HG02938 (cell line): Measurements from ENCODE around the gene PLPP4.
"Not testable (repeated sequence)": the region's sequence is repeated elsewhere in the genome, so short reads cannot be mapped to it uniquely, and the experiment has no call there.

Experiments used
- ATAC-seq: cut with Tn5 transposase; IDR thresholded peaks from one replicate; pipeline ENCODE4 v1.9.1; 2021; ENCODE audit warnings: mild to moderate bottlenecking, moderate library complexity; ENCODE audit not compliant: unreplicated experiment

The PLPP4 gene

DNA sequence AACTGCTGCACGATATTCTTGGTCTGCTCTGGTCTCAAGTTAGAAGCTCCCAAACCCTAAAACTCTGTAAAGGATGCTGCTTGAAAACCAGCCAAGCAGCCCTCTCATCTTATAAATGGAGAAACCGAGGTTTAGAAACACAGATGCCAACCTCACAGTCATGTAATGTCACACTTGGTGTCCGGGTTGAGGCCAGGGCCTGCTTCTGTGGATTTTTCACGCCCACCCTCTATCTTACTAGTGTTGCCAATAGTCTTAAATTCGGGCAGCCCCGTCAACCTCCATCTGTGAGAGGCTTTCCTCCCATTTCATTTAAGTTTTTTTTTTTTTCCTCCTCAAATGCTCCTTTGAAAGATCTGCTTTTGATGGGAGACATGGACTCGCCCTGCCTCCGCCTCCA, 28.9 kb downstream of the PLPP4 start:
- no peak for ATAC-seq

DNA sequence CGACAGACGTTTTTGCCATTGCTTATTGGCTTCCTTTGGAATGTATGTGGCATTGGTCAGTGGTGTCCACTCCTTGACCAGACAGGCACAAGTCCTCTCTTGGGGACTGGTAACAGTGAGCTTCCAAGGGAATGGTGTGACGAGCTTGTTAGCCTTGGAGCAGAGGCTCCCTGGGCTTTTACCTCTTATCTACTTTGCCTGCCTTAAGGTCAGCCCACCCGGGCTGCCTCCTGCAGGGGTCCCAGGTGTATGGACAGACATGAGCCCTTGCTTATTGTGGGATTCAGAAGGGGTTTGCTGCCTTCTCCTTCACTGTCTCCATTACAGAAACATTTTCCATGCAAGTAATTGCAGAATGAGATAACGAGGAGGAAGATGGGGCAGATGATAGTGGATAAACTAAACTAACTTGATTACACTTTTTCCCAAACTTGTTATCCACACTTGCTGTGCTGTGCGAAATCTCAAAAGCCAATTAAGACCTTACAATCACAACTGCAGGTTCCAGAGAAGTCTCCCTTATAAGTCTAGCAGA, 29.7 kb downstream of the PLPP4 start:
- ATAC-seq, result no peak

DNA sequence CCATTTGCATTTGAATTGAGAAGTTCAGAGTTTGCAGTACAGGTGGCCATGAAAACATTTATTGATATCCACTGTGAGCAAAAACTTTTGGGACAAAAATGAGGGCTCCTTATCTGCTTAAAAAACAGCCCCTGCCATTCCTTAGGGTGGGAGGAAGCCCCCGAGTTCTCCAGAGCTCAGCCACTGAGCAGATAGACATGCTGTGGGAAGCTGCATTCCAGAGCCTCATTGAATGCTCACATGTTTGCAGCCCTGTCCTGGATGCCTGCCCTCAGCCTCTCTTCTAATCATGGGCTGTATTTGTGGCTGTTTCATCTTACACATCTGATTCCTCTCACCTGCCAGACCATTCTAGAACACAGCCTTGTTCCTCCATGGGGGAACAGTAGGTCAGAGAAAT, 33.3 kb downstream of the PLPP4 start:
- no peak for ATAC-seq

DNA sequence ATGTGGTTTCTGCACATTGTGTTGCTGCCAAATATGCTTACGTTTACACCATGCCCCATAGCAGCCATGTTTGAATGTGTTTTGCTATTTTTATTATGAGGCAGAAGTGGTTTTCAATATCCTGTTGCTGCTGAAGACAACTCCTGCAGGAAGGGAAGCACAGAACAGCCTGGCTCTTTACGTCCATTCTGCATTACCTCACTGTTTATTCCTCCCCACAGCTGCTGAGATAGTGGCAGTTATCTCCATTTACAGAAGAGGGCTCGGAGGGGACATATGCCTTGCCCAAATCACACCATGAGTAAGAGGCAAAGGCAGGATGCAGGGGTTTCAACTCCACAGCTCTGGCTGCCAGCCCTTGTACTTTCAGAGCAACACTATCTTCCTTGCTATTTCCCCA, 35.3 kb downstream of the PLPP4 start:
- ATAC-seq, result no peak

DNA sequence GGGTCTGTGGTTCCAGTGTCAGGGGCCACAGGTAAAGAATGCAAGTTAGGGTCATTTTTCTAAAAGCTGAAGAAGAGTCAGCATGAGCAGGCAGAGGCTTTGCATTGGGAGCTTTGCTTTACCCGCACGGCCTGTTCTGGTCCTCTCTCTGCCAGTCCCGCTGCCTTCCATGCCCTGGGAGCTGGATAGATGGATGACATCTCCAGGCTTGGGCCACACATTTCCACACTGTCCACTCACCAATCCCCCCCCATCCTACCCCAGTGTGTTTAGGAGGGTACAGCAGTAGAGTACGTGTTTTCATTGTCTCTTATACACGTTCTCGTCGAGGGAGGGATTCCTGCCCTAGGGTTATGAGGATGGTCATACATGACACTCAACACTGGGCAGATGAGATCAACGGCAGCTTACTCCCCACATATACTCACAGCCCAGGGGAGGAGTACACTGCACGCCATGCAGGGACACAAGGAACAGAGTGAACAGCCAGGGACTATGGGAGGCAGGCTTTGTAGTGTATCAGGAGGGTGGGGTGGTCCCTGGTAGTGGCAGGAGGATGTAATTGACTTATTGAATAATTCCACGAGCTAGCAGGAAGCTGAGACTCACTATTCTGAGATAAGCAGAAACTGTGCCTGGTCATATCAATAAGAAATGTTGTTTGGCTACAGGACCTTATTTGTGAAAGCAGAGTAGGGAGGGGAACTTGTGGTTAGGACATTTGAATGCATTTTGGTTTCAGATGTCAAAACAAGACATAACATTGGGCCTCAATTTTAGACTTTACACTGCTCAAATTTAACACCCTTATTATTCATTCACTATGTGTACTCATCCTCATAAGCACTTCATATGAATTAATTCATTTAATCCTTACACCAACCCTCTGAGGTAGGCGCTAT, 36.6 kb downstream of the PLPP4 start:
- peak; percentile 94 for ATAC-seq

DNA sequence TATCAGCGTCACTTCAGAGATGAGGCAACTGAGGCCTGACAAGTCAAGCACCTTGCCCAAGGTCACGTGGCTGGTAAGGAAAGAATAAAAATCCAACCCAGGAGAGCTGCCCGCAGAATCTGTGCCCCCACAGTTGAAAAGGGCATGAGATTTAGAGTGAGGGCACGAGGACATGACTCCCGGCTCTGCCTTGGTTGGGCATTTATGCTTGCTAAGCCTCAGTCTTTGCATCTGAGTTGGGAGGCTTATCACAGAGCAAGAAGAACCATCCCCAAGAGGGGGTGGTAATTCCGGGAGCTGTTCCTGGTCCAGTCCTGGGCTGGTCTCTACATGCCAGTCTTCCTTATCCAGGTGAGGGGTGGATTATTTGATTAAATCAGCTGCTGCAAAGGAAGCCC, 37.3 kb downstream of the PLPP4 start:
- ATAC-seq, result no peak

DNA sequence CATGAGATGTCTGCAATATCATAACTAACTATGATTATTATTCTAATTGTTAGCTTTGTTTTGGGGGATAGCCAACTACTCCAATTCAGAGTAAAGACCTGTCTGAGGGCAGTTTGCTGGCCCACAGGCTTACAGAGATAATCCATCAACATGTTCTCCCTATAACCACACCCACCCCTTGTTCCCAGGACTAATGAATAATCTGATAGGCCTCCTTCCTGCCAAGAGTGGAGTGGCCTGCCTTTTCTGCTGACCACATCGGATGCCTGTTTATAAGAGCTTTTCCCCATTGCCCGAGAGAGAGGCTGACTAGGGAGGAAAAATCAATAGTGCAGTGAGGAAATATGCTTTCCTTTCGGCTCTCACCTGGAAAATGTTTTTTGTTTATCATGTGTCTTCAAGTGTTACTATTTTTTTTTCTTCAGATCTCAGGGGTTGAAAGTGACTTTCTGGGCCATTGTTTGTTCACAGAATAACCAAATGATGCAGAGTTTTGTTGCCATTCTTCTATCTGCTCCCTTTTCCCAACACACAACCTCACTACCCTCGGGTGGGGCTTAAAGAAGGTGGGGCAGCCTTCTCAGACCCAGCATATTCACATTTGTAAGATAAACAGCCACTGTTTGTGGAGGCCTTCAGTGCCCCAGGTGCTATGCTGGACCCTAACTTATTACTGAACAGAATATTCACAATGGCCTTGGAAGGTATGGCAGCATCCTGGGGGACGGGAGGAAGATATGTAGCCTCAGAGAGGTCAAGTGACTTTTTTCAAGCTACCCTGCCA, 38.4 kb downstream of the PLPP4 start:
- no peak for ATAC-seq

DNA sequence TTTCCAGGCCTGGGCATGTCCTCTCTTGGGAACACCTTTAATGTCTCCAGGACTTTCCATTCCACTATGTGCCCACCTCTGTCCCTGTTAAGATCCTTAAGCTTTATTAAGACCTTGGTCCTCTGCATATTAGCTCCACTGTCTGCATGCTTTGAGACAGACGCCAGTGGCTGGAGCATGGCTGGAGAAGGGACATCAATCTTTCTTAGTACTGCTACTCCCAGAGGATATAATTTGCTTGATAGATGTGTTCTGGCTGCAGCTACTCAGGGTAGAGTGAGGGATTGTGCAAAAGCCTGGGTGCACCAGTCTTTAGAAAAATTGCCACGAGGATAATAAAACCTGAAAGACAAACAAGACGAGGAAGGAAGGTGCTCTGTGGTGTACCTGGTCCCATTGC, 42.9 kb downstream of the PLPP4 start:
- no peak for ATAC-seq

DNA sequence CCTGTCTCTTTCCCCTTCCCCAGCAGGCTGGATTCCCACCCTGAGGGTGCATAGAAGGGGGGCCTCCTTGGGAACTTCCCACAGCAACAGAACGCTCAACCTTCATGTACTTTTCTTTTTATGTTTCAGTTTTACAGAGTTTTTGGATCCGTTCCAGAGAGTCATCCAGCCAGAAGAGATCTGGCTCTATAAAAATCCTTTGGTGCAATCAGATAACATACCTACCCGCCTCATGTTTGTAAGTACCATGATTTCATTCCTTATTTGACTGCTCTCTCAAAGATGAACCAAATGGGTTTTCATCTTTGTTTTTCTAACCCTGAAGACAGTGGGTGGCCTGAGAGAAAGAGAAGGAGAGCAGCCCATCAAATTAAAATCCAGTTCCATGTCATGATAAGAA, 46.7 kb downstream of the PLPP4 start:
- ATAC-seq, result no peak

DNA sequence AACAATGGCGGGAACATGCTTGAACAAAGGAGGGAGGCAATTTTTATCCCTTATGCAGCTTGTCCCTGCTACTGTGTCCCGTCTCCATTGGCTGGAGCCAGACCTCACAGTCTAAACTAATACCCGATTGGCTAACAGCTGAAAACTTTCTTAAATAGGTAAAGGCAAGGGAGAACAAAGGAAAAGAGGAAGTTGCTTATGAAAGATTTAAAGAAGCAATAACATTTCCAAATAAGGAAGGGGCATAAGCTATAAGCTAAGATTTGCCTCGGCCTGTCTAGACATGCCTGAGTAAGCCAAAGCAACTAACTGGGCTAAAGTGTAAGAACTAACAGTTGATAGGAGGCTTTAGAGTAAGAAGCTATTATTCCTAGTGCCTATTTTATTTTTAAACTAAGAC, 47.2 kb downstream of the PLPP4 start:
- ATAC-seq, result not testable (repeated sequence)

DNA sequence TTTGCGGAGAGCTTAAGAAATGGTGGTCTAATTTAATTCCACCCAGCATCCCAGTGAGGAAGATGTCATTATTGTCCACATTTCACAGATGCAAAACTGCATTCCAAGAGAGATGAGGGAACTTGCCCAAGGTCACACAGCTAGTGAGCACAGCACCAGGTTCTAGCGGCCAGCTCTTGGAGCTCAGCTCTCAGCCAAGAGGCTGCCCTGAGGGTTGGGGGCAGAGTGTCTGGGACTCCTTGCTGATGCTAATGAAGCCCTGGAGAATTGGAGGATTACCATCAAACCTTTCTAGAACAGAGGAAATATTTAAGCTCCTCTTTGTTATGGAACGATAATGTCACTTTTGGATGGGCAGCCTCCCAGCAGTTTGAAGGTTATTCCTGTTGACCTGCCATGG, 48.0 kb downstream of the PLPP4 start:
- ATAC-seq, result no peak

DNA sequence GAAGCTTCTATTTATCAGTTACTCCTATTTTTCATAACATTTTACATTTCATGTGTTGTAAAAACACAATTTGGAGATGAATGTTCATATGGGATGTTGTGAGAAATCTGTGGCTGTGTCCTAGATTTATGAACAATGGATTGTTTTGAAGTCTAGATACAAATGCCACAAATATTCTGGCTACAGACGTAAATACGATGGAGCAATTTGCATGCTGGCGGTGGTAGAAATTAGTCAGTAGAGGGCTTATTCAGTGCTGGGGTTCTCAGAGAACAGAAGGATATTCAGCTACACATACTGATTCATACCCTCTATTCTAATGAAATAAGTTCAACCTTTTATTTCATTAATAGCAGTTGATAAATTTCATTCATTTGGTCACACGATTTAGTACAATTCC, 48.8 kb downstream of the PLPP4 start:
- no peak for ATAC-seq

DNA sequence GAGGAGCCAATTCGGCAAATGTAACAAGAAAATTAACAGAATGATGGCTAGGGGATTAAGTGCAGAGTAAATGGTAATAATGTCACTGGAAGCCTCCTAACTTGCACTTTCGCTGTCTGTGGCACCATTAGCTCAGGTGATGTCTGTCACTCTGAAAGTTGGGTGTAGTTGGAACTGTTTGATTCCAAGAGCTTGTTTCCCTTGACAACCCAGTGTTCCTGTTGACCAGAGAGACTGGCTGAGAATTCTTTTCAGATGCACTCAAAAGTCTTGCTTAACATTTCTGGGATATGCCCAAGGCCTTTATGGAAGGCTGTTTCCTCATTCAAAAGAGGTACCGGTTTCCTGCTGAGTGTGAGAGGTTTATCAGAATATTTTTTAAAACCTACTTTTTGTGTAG, 49.6 kb downstream of the PLPP4 start:
- ATAC-seq, result no peak

DNA sequence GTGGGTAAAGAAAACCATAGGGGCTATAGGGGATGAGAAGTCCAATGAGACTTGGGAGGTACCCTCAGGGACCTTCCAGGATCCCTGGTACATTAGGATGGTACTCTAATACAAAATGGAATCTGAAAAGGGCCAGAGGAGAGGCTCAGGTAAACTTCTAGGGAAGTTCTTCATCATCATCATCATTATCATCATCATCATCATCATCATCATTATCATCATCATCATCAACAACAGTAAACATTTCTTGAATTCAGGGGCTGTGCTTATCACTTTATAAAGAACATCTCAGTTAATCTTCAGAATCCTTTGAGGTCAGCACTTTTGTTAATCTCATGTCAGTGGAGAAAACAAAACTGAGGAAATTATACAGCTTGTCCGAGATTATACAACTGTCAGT, 50.1 kb downstream of the PLPP4 start:
- no peak for ATAC-seq

DNA sequence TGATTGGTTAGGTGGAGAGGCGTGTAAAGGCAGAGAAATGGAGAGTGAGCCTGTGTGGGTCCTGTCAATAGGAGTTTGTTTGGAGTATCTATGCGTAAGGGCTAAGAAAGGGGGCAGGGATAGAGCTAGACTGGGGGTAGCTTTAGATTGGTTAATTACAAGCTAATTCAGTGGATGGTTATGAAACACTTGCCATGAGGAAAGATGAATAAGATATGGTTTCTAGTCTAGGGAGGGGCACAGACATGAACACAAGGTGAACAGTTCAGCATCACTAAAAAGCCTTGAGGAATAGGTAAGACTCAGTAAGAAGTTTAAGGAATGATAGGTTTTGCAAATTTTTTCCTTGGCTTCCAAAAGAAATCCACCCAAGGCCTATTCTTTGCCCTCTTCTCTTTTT, 50.6 kb downstream of the PLPP4 start:
- no peak for ATAC-seq

DNA sequence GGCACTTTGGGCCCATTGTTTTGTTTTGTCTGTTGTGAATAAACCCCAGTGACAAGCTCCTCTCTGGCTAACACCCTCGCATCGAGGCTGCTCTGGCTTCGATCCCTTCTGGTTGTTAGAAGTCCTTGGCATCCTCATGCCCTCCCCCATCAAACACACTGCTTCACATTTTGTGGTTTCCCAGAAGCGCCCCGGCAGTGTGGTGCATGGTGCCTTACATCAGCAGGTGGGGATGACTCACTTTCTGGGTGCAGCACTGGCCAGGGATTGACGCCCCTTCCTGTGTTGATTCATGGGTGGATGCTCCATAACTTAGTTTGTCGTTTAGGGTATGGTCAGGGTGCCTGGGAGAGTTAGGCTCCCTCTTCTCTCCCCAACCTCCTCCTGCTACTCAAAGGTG, 51.4 kb downstream of the PLPP4 start:
- ATAC-seq, result no peak

DNA sequence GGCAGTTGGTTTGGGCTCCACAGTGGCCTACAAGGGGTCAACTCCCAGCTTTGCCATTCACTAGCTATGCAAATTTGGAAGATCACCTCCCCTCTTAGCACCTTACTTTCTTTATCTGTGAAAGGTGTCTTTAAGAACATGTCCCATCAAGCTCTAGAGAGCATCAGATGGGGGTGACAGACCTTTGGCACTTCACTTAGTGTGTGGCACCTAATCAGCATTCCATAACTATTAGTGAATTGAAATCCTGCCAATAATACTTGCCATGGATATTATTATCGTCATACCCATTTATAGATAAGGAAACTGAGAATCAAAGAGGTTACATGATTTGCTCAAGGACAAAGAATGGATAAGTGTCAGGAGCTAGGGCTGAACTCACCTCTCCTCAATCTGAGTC, 51.9 kb downstream of the PLPP4 start:
- no peak for ATAC-seq

DNA sequence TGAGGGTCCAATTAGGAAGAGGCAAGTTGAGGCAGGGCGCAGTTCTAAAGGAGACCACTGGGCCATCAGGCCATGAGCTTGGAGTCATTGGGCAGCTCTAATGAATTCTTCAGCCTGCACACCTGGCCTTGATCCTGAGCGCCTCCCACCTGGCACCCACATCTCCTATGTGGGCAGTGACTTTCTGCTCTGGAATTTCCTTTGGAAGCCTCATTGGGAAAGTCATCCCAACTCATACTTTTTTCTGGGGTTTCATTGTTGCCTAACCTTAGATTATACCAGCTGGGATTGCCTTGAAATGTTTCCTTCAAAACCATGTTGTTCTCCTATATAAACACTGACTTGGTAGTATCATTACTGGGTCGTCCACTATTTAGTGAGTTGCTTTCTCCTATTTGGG, 54.1 kb downstream of the PLPP4 start:
- ATAC-seq, result no peak

DNA sequence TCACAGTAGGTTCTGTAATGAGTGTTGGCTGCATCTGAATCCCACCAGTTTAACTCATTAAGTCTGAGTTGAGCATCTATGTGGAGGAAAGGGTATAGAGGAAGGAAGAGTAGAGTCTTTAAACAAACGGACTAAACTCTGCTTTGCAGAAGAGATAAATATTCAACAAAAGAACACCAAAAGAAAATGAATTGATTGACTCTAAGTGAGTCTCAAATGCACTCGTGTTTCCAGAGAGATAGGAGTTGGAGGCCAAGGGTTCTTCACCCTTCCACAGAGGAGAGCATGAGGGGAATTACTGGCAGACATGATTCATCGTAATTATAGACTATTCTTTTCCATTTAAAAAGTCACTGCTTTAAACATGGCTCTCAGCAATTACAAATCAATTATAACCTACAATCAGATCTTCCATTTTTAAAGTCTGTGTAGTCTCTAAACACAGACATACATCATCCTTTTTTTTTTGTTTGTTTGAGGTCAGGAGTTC, 56.3 kb downstream of the PLPP4 start:
- no peak for ATAC-seq

DNA sequence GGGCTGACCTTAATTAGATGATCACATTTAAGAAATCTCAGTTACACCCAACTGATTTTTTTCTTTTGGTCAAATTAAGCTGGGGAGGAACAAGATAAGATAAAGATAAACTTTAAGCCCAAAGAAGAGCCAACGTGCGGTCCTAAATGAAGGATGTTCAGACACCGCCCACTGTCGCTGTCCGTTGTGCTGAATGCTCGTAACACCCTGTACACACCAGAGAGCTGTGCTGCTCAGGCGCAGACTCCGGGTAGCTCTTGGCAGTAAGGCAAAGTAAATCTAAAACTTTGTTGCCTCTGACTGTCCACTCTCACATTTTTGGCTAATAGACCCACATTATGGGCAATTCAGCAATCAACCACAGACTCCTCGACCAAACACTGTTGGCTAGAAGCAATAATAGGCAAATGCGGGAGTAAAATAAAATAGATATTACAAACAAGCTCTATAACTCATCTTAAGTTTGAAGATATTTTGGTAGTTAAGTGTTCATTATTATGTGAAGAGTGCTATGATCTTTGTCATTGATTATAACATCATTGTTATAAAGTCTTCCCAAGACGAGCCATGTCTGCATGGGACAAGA, 57.1 kb downstream of the PLPP4 start:
- ATAC-seq, result no peak

DNA sequence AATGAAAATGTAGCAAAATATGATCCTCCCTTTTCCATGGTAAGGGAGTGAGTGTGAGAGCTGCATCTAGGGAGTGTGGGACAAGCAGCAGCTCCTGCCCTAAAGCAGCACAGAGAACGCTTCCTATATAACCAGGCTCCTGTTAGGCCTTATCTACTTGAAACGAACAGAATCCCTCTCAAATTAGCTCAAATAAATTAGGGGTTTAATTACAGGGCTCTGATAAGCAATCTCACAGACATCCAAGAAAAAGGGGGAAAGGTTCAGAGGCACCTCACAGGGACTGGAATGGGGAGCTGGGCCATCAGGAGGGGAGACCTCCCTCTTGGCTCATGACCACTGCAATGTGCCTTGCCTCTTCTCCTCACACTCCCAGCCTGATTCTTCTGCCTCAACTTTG, 57.9 kb downstream of the PLPP4 start:
- no peak for ATAC-seq
